GM12873 (cell line): Measurements from ENCODE around the gene GPI.

ENCODE experiments used
- TF ChIP-seq, protein P1 (sequence below): IDR thresholded peaks from 2 replicates; pipeline ENCODE4 v1.5.1; 2012; ENCODE audit warnings: low read depth, mild to moderate bottlenecking, moderate library complexity, low read length, control low read depth; ENCODE audit not compliant: insufficient read depth; ENCODE audit errors: missing control alignments

GPI gene

DNA sequence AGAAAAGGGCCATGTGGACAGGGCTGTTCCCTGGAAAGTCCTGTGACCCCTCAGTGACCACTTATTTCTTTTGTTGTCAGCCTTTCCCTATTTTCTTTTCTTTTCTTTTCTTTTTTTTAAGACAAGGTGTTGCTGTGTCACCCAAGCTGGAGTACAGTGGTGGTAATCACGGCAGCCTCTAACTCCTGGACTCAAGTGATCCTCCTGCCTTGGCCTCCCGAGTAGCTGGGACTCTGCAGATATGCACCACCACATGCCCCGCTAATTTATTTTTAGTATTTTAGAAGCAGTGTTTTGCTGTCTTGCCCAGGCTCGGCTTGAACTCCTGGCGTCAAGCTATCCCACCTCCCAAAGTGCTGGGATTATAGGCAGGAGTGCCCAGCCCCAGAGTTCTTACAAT is 1.1 kb upstream of the GPI start:
- TF ChIP-seq, protein P1, sequence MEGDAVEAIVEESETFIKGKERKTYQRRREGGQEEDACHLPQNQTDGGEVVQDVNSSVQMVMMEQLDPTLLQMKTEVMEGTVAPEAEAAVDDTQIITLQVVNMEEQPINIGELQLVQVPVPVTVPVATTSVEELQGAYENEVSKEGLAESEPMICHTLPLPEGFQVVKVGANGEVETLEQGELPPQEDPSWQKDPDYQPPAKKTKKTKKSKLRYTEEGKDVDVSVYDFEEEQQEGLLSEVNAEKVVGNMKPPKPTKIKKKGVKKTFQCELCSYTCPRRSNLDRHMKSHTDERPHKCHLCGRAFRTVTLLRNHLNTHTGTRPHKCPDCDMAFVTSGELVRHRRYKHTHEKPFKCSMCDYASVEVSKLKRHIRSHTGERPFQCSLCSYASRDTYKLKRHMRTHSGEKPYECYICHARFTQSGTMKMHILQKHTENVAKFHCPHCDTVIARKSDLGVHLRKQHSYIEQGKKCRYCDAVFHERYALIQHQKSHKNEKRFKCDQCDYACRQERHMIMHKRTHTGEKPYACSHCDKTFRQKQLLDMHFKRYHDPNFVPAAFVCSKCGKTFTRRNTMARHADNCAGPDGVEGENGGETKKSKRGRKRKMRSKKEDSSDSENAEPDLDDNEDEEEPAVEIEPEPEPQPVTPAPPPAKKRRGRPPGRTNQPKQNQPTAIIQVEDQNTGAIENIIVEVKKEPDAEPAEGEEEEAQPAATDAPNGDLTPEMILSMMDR = no peak

DNA sequence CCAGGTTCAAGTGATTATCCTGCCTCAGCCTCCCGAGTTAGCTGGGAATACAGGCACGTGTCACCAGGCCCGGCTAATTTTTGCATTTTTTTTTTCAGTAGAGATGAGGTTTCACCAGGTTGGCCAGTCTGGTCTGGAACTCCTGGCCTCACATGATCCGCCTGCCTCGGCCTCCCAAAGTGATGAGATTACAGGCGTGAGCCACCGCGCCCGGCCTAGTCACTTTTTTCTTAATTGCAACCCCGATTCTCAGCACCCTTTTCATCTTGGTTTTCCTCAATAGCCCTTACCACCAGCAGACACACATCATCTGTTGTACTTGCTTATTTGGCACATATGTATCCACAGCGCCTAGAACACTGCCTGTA is 550 bp upstream of the GPI start:
- TF ChIP-seq, protein P1 = peak; percentile 9

DNA sequence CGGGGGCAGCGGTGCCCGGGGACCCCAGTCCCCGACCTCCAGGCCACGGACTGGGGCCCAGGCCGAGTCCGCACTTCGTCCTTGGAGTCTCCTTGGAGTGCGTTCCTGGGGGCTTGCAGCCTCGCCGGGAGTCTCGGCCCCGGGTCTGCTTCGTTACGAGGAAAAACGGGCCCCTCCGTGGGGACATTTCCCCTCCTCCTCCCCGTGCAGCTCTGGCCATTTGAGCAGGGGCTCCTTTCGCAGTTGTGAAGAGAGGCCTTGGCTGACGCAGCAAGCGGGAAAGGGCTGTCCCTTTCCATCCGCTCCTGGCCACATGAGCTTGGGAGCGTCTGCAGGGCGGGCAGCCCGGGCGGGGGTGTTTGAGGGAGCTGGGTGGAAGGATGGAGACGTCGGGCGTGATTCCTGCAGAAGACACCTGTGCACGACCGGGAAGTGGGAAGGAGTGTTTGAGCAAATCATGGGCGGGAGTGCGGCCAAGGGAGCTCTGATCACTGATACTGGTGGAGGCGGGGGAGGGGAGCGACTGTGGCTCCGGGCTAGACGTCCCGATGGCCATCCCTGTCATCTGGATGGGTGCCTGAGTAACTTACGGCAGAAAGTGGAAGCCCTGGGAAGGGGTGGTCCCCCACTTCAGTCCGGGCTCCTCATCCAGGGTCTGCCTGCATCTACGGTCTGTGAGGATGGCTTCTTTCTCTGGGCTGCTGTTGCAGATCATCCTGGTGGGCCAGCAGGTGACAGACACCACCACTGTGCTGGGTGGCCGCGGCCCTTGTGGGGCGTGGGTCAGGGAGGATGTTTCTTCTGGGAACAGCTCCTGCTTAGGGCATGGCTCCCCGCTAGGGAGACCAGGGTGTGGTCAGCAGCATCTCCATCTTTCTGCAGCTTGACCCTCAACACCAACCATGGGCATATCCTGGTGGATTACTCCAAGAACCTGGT is 736 bp downstream of the GPI start:
- TF ChIP-seq, protein P1 = no peak

DNA sequence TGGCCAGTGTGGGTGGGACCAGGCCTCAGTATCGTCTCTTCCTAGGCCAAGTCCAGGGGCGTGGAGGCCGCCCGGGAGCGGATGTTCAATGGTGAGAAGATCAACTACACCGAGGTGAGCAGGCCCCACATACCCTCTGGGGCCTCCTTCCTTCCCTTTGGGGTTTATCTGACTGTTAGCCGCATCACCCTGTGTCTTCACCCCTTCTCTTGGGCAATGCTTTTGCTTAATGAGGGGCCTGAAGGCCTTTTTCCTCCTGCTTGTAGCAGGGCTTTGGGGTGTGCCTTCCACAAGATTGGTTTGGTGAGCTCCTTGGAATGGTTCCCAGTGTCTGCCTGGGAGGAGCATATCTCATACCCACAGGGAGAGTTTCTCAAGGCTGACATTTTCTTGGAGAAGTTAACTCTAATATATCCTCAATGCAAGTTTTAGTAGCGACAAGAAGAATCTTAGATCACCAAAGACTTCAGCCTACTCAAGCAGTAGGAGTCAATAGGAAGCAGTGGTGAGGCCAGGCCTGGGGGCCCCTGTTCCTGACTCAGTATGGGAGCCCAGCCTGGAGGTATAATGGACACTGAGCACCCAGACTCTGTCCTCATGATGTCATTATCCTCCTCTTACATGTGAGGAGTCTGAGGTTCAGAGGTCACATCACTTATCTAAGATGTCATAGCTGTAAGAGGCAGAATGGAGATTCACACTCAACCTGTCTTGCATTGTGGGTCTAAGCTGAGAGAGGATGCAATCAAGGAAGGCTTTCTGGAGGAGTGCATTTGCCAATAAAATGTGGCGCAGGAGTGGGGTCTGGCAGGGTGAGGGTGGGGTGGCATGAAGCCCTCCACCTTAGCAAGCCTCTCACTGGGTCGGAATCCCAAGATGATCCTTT is 2.0 kb downstream of the GPI start:
- TF ChIP-seq, protein P1 = no peak

DNA sequence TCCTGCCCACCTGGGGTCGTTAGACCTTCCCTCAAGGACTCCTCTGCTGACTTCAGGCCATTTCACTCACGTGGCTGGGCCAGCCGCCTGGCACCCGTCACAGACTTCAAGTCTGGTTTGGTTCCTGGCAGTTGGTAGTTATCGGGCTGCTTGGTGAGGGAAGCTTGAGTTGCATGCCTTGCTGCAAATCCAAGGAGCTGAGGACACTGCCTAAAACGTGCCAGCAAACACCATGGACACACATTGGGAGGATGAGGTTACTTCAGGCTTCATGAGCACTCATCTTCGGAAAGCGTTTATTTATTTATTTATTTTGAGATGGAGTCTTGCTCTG is 2.6 kb downstream of the GPI start:
- TF ChIP-seq, protein P1 = no peak

DNA sequence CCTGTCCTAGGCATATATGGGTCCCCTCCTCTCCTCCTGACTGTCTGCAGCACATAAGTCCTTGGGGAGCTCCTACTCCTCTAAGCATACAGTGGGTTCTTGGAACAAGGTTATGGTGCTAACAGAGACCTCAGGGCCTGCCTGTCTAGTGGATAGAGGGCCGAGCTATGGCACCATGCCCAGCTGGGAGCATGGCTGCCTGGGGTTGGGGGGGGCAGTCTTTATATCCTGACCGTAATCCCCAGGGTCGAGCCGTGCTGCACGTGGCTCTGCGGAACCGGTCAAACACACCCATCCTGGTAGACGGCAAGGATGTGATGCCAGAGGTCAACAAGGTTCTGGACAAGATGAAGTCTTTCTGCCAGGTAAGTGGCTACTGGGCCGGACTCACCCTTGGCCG is 3.3 kb downstream of the GPI start:
- TF ChIP-seq, protein P1 = no peak

DNA sequence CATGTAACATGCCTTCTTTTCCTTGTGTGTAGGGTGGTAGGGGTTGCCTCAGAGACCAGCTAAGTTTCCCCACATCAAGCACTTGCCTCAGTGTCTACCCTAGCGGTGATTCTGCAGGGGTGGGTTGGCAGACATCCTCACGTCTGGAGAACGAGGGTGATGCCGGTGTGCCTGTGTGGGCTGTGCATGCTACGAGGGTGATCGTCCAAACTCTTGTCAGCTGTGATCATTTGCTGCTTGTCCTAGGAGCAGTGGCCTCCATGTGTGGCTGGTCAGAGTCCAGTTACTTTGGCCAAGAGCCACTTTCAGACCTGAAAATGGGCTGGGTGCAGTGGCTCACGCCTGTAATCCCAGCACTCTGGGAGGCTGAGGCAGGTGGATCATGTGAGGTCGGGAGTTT is 5.1 kb downstream of the GPI start:
- TF ChIP-seq, protein P1 = no peak
